ENCODE results near the gene ATXN7L1.
A peak's percentile ranks its signal among the peaks of the same experiment; 100 is the strongest.
"Not testable (repeated sequence)": the region's sequence is repeated elsewhere in the genome, so short reads cannot be mapped to it uniquely, and the experiment has no call there.

Gene ATXN7L1

GRCh38 chr7:105799006-105799405 is 77.4 kb downstream of the ATXN7L1 start:
- DNase-seq, result no peak

DNA sequence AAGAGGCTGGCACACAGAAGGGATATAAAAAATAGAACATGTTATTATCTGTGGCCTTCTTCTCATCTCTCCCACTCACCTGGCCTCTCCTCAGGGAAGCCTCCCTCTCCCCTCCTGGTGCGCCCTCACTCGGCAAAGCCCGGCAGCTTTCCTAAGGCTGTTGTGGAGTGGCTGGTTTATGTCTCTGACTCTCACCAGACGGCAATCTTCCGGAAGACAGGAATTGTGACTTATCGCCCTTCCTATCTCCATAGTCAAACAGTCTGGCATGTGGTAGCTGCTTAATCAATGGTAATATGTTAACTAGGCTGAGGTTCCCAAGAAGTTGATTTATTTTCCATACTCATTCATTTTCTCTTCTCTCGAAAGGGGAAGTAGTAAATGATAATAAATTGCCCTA is 78.7 kb downstream of the ATXN7L1 start:
- DNase-seq, result no peak

- DNase-seq, result no peak
These were observed 80.0 kb downstream of the ATXN7L1 start for GRCh38 chr7:105796365-105796764.

DNA sequence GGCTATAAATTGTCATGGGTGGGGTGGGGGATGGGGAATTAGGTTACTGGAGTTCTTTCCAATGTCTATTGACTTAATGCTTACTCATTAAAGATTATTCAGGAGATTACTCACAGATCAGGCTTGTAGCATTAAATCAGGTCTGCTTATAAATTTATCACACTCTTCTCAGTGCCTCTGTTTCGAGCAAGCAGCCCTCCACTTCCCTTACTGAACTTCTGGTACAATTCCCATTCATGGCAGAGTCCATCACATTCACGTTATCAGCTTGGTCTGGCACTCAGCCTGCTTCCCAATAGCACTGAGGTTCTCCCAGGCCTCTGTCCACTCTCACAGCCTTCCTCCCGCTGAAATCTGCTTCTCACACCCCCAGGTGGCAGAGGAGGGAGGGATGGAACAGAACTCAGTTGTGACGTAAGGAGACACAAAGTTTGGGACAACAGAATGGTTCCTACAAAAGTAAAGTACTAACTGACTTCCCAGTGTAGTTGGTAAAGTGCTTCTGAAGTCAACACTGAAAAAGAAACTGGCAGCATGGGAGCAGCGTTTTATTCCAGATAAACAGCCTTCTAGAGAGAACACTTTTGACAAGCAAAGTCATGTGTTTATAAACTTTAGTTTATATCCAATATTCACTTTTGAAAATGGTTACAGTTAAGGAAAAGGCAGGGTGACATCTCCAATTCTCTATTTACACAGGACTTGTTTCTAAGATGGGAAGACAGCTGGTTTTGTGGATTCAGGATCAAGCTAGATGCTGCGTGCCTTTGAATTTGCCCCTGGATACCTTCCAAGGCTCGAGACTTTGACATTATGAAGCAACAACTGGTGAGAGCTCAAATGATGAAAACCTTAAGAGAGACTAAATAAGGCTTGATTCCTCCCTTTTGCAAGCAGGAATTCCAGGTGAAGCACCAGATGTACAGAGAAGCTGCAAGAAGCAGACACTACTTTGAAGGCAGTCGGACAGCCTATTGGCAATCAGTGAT is 81.4 kb downstream of the ATXN7L1 start:
- DNase-seq, result peak; percentile 53

DNA sequence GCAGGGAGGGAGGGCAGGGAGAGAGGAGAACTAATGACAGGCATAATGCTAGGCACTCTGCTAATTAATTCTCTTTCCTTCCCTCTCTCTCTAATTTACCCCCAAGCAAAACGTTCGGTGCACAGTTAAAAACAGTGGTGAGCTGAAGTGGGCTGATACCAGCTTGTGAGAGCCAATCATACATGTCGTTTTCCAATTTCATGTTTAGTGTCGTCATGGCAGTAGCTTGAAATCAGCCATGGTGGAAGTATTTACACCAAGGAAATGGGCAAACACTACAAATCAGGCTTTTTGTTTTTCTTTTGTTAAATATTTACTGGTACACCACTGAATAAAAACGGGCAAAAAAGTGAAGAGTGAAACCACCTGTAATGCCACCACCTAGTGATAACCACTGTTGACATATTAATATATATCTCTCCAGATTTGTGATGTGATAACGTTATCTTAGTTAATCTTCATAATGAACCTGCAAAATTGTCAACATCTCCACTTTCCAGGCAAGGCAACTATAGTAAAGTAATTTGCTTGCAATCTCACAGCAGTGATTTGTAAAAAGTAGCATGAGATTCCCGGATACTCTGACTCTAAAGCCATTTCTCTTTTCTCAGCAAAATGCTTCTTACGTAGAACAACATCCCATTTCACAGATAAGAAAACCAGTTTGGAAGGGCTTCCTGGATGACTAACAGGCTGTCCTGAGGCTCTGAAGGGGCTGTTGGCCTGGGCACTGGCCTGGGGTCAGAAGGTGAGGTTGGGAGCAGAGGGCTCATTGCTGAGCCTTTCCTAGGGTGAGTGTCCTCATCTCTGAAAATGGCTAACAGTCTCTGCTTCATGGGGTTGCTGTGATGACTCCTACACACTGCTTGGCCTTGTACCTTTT is 83.7 kb downstream of the ATXN7L1 start:
- no peak for DNase-seq

GRCh38 chr7:105791926-105792325 is 84.5 kb downstream of the ATXN7L1 start:
- DNase-seq, result no peak

GRCh38 chr7:105790996-105791395 is 85.4 kb downstream of the ATXN7L1 start:
- peak; percentile 43 for DNase-seq

DNA sequence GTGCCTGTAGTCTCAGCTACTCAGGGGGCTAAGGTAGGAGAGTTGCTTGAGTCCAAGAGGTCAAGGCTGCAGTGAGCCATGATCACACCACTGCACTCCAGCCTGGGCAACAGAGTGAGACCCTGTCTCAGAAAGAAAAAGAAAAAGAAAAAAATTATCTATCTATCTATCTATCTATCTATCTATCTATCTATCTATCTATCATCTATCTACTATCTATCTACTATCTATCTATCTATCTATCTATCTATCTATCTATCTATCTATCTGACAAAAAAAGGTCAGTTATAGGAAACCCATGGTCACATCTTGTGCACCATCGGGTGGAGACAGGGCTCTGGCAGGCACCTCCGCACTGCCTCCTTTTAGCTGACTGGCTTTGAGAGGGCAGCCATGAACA is 85.9 kb downstream of the ATXN7L1 start:
- not testable (repeated sequence) for DNase-seq

GRCh38 chr7:105788816-105789349 is 87.5 kb downstream of the ATXN7L1 start:
- no peak for DNase-seq

DNA sequence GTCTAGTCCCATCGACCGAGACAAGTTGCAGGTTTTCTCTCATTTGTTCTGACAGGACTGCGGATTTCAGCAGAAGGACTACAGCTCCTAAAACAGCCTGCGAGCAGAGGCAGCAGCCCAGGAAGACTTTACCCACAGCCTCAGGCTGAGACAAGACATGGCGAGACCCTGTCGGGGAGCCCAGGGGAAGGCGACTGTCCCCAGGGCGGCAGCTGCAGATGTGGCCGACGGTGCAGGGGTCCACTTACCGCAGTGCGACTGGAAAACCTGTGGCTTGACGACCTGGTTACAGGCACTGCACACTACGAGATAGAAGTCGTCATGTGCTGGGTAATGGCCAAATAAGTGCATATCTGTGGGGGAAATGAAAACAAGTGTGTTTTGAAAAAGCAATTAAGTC is 88.0 kb downstream of the ATXN7L1 start:
- DNase-seq, result no peak

GRCh38 chr7:105787793-105788192 is 88.6 kb downstream of the ATXN7L1 start:
- DNase-seq, result peak; percentile 7

DNA sequence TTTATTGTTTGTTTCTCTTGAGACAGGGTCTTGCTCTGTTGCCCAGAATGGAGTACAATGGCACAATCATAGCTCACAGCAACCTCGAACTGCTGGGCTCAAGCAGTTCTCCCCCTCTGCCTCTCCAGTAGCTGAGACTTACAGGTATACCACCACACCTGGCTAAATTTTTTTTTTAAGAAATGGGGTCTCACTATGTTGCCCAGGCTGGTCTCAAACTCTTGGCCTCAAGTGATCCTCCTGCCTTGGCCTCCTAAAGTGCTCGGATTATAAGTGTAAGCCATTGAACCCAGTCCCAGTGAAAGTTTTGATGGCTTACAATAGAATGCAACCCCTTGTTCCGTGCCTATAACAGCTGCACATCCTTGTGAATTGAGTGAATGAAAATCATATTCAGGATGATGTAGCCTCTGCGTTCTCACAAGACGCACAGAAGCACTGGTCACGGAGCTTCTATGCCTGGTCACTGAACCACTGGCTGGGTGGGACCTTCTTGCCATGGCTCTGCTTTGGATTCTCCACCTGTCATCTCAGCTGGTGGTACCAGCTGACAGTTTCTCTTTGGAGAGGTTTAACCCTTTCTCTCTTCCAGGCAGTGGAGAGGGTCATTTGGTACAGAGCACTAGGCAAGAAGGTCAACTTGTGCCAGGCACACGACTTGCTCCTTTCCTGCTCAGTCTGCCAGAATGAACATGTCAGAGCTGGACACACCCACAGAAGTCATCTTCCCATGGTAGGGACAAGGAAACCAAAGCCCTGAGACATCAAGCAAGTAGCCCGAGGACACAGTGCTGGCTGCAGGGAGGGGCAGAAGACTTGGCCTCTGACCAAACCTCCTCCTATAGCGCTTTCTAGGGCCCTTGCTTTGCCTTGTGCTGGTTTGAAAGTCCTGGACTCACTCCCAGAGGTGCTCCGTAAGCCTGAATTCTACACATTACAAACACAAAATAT is 89.6 kb downstream of the ATXN7L1 start:
- DNase-seq, result no peak

DNA sequence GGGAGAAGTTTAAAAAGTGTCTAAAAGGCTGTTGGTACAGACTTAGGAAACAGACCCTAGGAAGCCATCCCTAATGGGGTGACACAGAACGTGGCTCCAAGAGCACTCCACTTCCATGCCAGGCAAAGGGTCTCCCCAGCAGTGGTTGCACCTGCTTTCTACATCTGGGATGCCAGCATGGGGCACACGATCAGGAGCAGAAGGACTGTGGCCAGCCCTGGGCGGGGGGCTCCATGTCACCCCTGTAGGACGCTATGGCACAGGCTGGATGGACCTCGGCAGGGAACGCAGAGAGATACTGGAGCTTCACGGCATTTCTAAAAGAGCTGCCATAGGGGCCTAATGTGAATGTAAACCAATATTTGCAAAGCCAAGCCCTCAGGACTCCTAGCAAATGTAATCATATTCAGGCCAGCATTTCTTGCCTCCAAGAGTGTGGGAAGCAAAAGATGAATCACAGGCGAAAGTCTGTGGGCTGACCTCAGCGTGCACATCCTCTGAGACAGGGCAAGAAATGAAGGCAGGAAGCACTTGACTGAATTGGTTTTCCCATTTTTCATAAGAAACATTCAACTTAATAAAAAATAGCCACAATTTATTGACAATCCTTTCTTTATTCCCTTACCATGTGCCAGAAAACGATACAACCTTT is 93.9 kb downstream of the ATXN7L1 start:
- peak; percentile 93 for DNase-seq

GRCh38 chr7:105779856-105780780 is 96.3 kb downstream of the ATXN7L1 start:
- no peak for DNase-seq

- no peak for DNase-seq
These were observed 97.4 kb downstream of the ATXN7L1 start for GRCh38 chr7:105778956-105779355.

DNA sequence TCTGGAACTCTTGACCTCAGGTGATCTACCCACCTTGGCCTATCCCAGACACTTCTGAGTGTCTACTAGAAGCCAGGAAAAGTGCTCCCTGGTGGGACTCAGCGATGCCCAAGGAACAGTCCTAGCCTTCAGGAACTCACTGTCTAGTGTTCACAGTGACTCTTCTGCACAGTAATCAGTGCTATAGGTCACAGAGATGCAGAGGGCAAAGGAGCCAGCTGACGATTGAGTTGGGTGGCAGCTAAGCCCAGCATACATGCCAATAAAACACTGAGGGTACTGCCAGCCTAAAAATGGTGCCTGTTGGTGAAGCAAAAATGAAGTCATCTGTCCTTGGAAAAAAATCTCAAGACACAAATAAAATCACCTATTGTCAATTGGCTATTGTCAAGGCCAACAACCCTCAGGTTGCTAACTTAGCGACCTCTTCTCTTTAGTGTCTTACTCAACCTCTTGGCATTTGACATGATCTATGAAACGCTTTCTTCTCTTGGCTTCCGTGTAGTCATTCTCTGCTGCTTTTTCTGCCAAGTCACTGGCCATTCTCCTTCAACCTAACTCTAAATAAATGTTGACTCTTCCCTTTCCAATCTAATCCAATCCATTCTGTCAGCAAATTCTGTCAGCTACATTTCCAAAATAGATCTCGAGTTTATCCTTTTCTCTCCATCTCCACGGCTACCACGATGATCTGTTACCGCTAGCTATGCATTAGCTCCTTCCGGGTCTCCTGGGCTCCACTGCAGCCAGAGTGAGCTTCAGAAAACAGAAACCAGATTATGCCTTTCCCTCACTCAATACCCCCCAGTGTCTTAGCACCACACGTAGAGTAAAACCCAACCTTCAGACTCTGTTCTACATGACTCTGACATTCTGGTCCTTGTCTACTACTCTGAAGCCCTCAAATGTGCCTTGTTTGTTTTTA is 99.2 kb downstream of the ATXN7L1 start:
- DNase-seq, result no peak

GRCh38 chr7:105776068-105776790 is 100.2 kb downstream of the ATXN7L1 start:
- DNase-seq, result peak; percentile 99

DNA sequence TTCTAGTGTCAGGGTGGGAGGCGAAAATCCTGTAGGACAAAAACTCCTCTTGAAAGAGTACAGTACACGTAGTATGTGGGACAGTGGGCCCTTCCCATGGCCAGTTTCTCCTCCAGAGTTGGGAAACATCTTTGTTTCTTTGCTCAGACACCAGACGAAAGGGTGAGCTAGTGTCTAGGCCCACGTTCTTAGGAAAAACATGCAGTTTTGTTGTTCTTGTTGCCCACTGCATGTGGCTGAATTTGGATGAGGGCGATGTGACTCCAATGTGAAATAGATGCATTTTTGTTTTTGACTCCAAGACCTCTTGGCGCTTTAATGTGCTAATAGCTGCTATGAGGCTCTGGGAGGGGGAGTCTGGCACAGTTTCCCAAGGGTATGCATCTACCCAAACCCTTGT is 100.8 kb downstream of the ATXN7L1 start:
- no peak for DNase-seq

DNA sequence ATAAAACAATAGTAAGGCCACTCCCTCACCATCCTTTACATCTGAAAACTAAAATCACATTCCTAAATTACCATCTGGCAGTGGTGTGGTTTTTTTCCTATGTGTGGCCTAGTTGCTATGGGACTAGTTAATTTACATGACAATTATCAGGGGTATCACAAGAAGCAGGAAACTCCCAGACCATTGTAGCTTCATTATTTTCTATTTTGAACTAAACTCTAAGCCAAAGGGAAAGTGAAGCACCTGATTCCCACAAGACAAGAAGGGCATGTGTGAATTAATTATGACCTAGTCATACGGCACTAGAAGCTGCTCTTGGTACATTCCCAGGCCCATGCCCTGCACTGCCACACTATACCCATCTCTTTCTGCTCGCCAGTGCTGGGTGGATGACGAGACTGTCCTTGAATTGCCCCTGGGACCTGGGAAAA is 103.4 kb downstream of the ATXN7L1 start:
- DNase-seq, result no peak

Data from NCI-H226 (cell line).